Measurements from ENCODE around the gene RBM19.

The RBM19 gene

DNA sequence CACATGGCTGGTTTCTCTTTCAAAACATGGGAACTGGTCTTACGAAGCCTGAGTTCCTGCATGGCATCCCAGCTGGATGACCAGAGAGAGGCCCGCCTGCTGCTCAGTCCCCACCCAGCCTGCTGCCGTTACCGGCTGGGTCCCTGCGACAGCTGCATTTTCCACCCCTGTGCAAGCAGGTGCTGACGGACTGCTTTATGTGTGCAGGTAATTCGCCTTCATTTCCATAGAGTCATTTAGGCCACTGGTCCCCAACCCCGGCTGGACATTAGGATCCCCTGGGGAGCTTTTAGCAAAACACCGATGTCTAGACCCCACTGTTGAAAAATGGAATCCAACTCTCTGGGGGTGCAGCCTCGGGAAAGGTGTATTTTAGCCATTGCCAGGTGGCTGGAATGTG, 51.9 kb downstream of the RBM19 start:
- Histone ChIP-seq H3K27ac (ENCODE audit: low read depth, low read length) (no peak overlapping the region), H3K4me1 (ENCODE audit: control insufficient read depth, low read length) (peaks cover 4% of the 10 kb centered on the region; the same call in 1 of the 2 replicates), H4K20me1 (ENCODE audit: control insufficient read depth, insufficient read depth, low read depth, low read length) (no peaks in the 10 kb centered on the region; the same call in 1 of the 2 replicates), H3K9me3 (ENCODE audit: control insufficient read depth, insufficient read depth, low read length) (no peaks in the 10 kb centered on the region), H3K9me2 (replicated peaks; ENCODE audit: control insufficient read depth, low read length) (no peaks in the 10 kb centered on the region), H3K79me2 (ENCODE audit: control insufficient read depth, low read length) (no peaks in the 10 kb centered on the region), H3K27me3 (ENCODE audit: control insufficient read depth, low read length) (no peaks in the 10 kb centered on the region), H3K36me3 (ENCODE audit: control insufficient read depth, low read length) (no peaks in the 10 kb centered on the region), H3F3A (ENCODE audit: control insufficient read depth, insufficient read depth) (no peaks in the 10 kb centered on the region), H3K4me3 (ENCODE audit: low read length) (no peak overlapping the region), H3K4me2 (ENCODE audit: low read length) (no peak overlapping the region)
- TF ChIP-seq, protein P1, sequence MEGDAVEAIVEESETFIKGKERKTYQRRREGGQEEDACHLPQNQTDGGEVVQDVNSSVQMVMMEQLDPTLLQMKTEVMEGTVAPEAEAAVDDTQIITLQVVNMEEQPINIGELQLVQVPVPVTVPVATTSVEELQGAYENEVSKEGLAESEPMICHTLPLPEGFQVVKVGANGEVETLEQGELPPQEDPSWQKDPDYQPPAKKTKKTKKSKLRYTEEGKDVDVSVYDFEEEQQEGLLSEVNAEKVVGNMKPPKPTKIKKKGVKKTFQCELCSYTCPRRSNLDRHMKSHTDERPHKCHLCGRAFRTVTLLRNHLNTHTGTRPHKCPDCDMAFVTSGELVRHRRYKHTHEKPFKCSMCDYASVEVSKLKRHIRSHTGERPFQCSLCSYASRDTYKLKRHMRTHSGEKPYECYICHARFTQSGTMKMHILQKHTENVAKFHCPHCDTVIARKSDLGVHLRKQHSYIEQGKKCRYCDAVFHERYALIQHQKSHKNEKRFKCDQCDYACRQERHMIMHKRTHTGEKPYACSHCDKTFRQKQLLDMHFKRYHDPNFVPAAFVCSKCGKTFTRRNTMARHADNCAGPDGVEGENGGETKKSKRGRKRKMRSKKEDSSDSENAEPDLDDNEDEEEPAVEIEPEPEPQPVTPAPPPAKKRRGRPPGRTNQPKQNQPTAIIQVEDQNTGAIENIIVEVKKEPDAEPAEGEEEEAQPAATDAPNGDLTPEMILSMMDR (IDR thresholded peaks at IDR 0.05; ENCODE audit: low read depth, low read length, poor library complexity, severe bottlenecking): no peak
- TF ChIP-seq EZH2phosphoT487 (IDR thresholded peaks at IDR 0.05; ENCODE audit: borderline replicate concordance, low read length): no peak

DNA sequence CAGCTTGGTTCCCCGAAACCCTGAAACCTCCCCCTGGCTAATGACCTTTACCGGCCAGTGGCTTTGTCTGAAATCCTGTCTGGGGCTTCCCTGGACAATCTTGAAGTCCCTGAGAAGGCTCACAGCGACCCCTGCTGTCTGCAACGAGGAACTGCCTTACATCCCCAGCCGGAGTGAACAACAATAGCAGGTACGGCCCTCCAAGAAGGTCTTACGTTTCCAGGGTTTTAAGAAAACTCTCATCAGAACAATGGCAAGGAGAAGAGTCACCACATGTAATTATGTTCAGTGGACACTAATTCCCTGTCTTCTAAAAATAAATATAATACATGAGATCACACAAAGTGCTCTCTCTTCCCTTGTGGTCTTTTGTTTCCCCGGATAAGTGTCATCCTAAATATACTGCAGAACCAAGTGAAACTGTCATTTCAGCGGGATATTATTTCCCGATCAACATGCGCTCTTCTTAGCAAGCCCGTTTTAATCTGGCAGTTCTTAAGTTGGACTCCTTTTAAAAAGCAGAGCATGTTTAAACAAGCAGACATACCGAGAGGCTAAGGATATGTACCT, 53.3 kb downstream of the RBM19 start:
- Histone ChIP-seq H3F3A (ENCODE audit: control insufficient read depth, insufficient read depth) (no peaks in the 10 kb centered on the region), H3K27ac (ENCODE audit: low read depth, low read length) (no peak overlapping the region), H3K79me2 (ENCODE audit: control insufficient read depth, low read length) (no peaks in the 10 kb centered on the region), H3K9me2 (replicated peaks; ENCODE audit: control insufficient read depth, low read length) (no peaks in the 10 kb centered on the region), H3K36me3 (ENCODE audit: control insufficient read depth, low read length) (no peaks in the 10 kb centered on the region), H3K4me1 (ENCODE audit: control insufficient read depth, low read length) (peaks cover 4% of the 10 kb centered on the region; the same call in 1 of the 2 replicates), H4K20me1 (ENCODE audit: control insufficient read depth, insufficient read depth, low read depth, low read length) (no peaks in the 10 kb centered on the region; the same call in 1 of the 2 replicates), H3K9me3 (ENCODE audit: control insufficient read depth, insufficient read depth, low read length) (no peaks in the 10 kb centered on the region), H3K4me3 (ENCODE audit: low read length) (no peak overlapping the region), H3K27me3 (ENCODE audit: control insufficient read depth, low read length) (no peaks in the 10 kb centered on the region), H3K4me2 (ENCODE audit: low read length) (no peak overlapping the region)
- TF ChIP-seq, protein P1 (IDR thresholded peaks at IDR 0.05; ENCODE audit: low read depth, low read length, poor library complexity, severe bottlenecking): peak; percentile 93
- TF ChIP-seq EZH2phosphoT487 (IDR thresholded peaks at IDR 0.05; ENCODE audit: borderline replicate concordance, low read length): no peak

DNA sequence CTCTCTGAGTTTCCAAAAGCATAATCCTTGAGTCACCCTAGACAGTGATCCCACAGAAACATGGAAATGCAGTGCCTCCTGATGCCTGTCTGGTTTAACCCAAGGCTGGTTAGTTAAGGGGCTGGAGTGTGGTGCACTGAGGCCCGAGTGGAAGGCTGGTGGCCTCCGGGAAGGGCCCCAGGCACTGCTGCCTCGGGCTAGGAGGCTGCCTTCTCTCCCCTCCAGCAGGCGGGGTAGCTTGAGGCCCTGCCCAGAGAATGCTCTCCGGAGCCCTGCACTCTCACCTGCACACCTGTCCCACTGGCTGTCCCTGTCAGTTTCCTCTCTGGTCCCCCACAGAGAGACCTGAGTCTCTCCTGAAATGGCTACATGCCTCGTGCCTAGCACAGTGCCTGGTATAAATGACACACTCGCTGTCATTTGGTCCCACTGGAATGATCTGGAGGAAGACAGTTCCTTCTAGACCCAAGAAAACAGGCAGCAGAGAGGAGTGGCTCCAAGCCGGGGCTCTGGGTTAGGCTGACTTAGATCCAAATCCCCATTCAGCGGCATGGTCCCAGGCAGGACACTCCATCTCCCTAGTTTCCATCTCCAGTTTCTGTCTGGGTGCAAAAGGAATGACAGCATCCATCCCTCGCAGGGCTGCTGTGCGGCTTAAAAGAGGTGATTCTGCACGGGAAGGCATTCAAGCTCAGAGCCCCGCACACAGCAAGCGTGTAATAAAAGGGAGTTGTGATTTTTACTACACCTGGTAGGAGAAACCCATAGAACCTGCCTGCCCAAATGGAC, 54.0 kb downstream of the RBM19 start:
- Histone ChIP-seq H3K4me3 (ENCODE audit: low read length) (no peak overlapping the region), H3K36me3 (ENCODE audit: control insufficient read depth, low read length) (no peaks in the 10 kb centered on the region), H3K4me1 (ENCODE audit: control insufficient read depth, low read length) (peaks cover under 1% of the 10 kb centered on the region; the same call in 1 of the 2 replicates), H3K79me2 (ENCODE audit: control insufficient read depth, low read length) (no peaks in the 10 kb centered on the region), H3K4me2 (ENCODE audit: low read length) (no peak overlapping the region), H3K9me3 (ENCODE audit: control insufficient read depth, insufficient read depth, low read length) (no peaks in the 10 kb centered on the region), H3K27me3 (ENCODE audit: control insufficient read depth, low read length) (no peaks in the 10 kb centered on the region), H4K20me1 (ENCODE audit: control insufficient read depth, insufficient read depth, low read depth, low read length) (no peaks in the 10 kb centered on the region; the same call in 1 of the 2 replicates), H3K9me2 (replicated peaks; ENCODE audit: control insufficient read depth, low read length) (no peaks in the 10 kb centered on the region), H3K27ac (ENCODE audit: low read depth, low read length) (no peak overlapping the region), H3F3A (ENCODE audit: control insufficient read depth, insufficient read depth) (no peaks in the 10 kb centered on the region)
- TF ChIP-seq EZH2phosphoT487 (IDR thresholded peaks at IDR 0.05; ENCODE audit: borderline replicate concordance, low read length): no peak
- TF ChIP-seq, protein P1 (IDR thresholded peaks at IDR 0.05; ENCODE audit: low read depth, low read length, poor library complexity, severe bottlenecking): no peak
